K562 (cell line): ENCODE measurements around the gene VPS41. TPM values are rescaled to one million over a fixed set of nuclear protein-coding genes. Genes with fewer than 3 reads are reported as not detected.

ENCODE experiments used
- BMI1 ChIP-seq: fragments of 150-350 bp; IDR thresholded peaks from 2 replicates; pipeline ENCODE4 v1.6.1; 2014; ENCODE audit warnings: low read length
- COPS2 ChIP-seq: fragments of 450-650 bp; conservative IDR thresholded peaks from 2 replicates; pipeline ENCODE4 v1.6.1; 2016; ENCODE audit warnings: mild to moderate bottlenecking, moderate library complexity
- NFYB ChIP-seq: IDR thresholded peaks from 2 replicates; pipeline ENCODE4 v1.6.1; 2011; ENCODE audit warnings: mild to moderate bottlenecking, moderate library complexity; ENCODE audit not compliant: insufficient read length; ENCODE audit errors: extremely low read depth
- SMAD3 ChIP-seq: fragments of 450-650 bp; formaldehyde crosslinking; conservative IDR thresholded peaks from 2 replicates; pipeline ENCODE4 v1.4.0; 2020; ENCODE audit warnings: mild to moderate bottlenecking
- ZNF318 ChIP-seq, 2 experiments: fragments of 450-650 bp; IDR thresholded peaks; 2 replicates each; pipeline ENCODE4 v1.6.1; 2016; ENCODE audit warnings: mild to moderate bottlenecking in 2 of 2, borderline replicate concordance in 1 of 2, low read depth in 1 of 2, moderate library complexity in 1 of 2
- polyA plus RNA-seq, 8 experiments: library from polyadenylated mRNA; depleted of rRNA in 4 of 8; stranded (reverse) in 5 of 8; unstranded in 3 of 8; fragments of >200 nt; fragmentation: Nextera tagmentation in 2 of 8; fragmentation: Illumina TruSeq in 1 of 8; extraction: Ambion mirVana in 2 of 8; extraction: Trizol in 1 of 8; gene quantifications; 2 replicates each; pipeline versions ENCODE4 v1.2.1 to v1.2.3, GENCODE V29; 2011 to 2014; ENCODE audit warnings: inconsistent platforms in 1 of 8, missing spikeins in 1 of 8
- total RNA-seq, 7 experiments: library from RNA; depleted of rRNA in 6 of 7; stranded (reverse); fragments of >200 nt in 6 of 7; fragmentation: Illumina TruSeq in 2 of 7; extraction: Trizol in 2 of 7; gene quantifications; 2 replicates each; pipeline versions ENCODE4 v1.2.1 to v1.2.3, GENCODE V29; 2011 to 2021; ENCODE audit warnings: low replicate concordance in 1 of 7

VPS41 gene
- total and polyA plus RNA-seq, 9 of the 15 experiments (the other 6 are each of a cell fraction or from before 2014, with no cell fraction given) = 17.7 to 46.8 (median 32.1) TPM

GRCh38 chr7:38702002-38702535, 206.9 kb downstream of the VPS41 start (continued):
- no peak for TF ChIP-seq ZNF318 (IDR thresholded peaks at IDR 0.05; ENCODE audit: borderline replicate concordance in 1 of 2, low read depth in 1 of 2)
- no peak for TF ChIP-seq SMAD3 (CRISPR knock-in tag)
- no peak for TF ChIP-seq BMI1
- TF ChIP-seq NFYB = no peak
- no peak for TF ChIP-seq COPS2
